Left colon (tissue), 2 donors: ENCODE measurements around the gene GALNT1. TPM values are rescaled to one million over a fixed set of nuclear protein-coding genes. Genes with fewer than 3 reads are reported as not detected.

Experiments
- ATAC-seq: fragments of 200-7000 bp; cut with Tn5 transposase; one replicate; pipeline ENCODE4 v1.9.1; 2020; ENCODE audit warnings: mild to moderate bottlenecking, moderate library complexity
- DNase-seq, 2 donors: peaks; one replicate each; pipeline ENCODE4 v3.0.0-alpha.2; 2020
- intact Hi-C, 2 donors: fragments of 100-400 bp; cut with DNase I in 1 of 2; cut with micrococcal nuclease in 1 of 2; formaldehyde crosslinking; loops; one replicate each; pipeline versions ENCODE4 v1.11.2 to v1.14.0; 2022; cut with DNase I, micrococcal nuclease
- total RNA-seq, 2 donors: library from RNA; stranded (reverse); fragmentation: NEBNext Ultra II Directional; extraction: Animal tissue kit (Norgen Biotek cat#: 25700); gene quantifications; one replicate each; pipeline ENCODE4 v1.2.1, GENCODE V29; 2021
- donor health status: DM: no; HTN: no; CAD: no.
- donor health status: DM: yes; HTN: yes; CAD: no.

The GALNT1 gene
- total RNA-seq, 2 donors from 2014 or later = 121 to 143 TPM

DNA sequence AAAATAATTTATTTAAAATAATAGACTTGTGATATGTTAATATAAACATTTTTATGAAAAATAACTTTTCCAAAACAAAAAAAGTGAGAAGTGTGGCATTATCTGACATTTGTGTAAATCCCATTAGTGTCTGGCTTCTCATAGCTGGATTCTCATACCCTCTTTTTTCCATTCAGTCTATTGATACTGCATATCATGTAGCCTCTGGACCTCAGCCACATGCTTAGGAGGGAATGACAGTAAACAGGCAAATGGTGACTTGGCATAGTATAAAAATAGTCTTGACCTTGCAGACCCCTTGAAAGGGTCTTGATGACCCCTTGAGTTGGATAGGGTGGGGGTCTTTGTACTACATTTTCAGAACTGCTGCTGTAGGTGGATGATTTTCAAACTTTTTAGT, 29.2 kb downstream of the GALNT1 start:
- intact Hi-C loops = no loop called here
- ATAC-seq = no peak
- DNase-seq = no peak

DNA sequence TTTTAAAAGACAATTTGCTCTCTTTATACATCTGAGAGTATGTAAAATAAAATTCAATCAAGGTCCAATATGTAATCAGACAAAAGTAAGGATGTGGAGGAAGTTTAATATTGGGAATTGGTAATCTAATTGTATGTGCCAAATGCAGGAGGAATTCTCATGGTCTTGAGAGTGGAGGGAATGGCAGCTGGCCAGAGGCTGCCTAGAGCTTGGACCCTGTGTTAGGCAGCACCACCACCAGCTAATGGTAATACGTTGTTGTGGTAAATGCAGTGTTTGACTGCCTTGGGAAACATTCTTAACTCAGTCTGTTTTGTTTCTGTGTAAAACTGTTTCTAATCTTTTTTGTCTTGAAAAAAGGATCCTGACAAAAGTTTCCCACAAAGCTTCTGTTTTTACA, 30.0 kb downstream of the GALNT1 start:
- no peak for DNase-seq
- ATAC-seq = no peak
- intact Hi-C loops = no loop called here

DNA sequence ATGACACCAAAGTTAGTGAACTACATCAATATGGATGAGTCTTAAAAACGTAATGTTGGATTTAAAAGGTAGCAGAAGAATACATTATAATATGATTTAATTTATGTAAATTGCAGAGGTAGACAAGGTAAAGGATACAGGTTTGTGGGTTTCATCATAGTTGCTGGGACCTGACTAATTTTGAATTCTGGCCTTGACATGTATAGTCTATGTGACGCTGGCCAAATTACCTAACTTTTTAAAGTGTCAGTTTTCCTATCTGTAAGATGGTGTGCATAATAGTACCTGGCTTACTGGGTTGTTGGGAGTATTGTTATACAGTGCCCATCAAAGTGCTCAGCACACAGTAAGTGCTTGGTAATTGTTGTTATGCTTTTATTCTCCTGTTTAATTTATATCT, 34.5 kb downstream of the GALNT1 start:
- ATAC-seq (no peak), DNase-seq (no peak)
- intact Hi-C loops = no loop called here

DNA sequence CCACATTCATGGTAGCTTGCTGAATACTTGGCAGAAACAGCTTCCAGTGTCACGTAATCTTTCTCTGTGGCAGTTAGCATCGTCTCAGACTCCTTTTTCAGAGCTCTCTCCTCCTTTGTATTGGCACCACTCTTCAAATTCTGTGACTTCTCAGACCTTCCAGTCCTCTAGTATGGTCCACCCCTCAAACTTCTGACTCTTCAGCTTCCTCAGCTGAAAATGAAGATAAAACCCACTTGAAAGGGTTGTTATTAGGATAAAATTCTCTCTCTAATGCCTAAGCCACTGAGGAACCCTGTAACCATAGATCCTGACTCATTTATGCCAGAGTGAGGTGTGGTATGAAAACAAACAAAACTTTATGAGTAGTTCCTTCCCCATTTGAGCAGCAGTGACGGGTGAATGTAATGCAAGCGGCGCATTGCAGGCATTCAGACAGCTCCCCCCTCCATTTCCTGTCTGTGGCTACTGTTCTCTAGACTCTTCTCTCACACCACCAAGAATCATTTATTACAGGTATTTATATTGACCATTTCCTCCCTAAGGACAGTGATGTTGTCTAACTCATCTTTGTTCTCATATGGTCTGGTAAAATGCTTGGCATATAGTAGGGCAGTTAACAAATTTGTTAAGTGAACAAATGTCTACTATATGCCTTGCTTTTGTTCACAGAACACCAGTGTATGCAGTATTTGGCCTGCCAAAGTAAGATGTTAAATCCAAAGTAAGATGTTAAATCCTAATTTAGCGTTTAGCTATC, 35.3 kb downstream of the GALNT1 start:
- ATAC-seq (peak; percentile 92), DNase-seq (peak; percentile 55 to 71)
- intact Hi-C loops = no loop called here

GRCh38 chr18:35617865-35618264, 36.3 kb downstream of the GALNT1 start:
- ATAC-seq (no peak), DNase-seq (no peak)
- intact Hi-C loops = no loop called here

GRCh38 chr18:35618289-35618688, 36.7 kb downstream of the GALNT1 start:
- DNase-seq (no peak), ATAC-seq (no peak)
- intact Hi-C loops = no loop called here

DNA sequence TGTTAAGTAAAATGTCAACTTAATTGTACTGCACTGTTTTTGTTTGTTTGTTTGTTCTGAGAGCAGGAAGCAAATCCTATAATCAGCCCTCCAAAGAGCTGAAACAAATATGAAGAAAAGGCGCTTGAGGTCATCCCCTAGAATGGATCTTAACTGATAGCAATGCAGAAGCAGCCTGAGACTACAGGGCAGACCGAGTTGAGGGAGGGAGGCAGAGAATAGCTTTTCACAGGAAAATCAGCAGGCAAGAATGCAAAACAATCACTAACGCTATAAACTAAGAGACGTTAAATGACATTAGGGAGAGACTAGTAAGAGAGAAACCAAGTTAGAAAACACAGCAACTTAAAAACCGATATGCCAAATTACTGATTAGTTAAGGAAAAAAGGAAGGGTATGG, 37.2 kb downstream of the GALNT1 start:
- ATAC-seq (no peak), DNase-seq (no peak)
- intact Hi-C loops = no loop called here

GRCh38 chr18:35619464-35619863, 37.9 kb downstream of the GALNT1 start:
- no peak for DNase-seq
- intact Hi-C loops = no loop called here
- ATAC-seq = no peak

DNA sequence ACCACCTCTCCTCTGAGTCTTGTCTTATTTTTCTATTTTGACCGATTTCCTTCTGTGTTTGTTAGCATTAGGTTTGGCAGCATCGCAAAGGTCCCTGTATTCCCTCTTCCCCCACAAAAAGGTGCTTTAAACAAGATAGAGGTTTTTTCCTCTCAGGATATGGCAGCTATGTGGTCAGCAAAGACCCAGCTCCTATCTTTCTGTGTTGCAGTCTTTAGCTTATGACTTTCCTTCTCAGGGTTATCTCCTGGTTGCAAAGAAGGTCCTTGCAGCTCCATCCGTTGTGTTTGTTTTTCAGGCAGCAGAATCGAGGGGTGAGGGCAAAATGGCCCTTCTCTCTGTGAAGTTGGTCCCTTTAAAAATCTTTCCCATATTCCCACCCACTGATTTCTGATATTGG, 38.4 kb downstream of the GALNT1 start:
- DNase-seq (no peak), ATAC-seq (no peak)
- intact Hi-C loops = no loop called here

DNA sequence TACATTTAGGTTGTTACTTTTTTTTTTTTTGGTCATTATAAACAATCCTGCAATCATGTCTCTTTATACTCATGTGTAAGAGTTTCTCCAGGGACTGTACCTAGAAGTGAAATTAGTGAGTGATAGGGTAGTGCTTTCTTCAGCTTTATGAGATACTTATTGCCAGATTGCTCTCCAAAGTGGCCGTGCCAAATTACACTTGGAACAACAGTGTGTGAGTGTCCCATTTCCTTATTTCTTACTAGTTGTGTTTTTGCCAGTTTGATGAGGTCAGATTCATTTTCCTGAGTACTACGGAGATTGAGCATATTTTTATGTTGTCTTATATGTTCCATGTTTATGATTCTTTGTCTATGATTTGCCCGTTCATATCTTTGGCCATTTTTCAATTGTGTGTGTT, 39.2 kb downstream of the GALNT1 start:
- DNase-seq = peak; percentile 27 to 53

DNA sequence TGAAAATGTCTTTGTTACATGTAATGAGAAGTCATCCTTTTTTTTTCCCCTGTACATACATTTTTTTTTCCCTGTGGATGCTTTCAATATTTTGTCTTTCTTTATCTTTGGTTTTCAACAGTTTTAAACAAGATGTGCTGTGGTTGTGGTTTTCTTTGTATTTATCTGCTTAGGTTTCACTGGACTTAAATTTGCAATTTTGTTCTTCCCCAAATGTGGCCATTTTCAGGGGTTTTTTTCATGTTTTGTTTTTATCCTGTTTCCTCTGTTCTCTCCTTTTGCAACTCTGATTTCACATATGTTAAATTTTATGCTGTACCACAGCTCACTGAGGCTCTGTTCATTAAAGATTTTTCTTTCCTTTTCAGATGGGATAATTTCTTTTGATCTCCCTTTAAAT, 41.7 kb downstream of the GALNT1 start:
- ATAC-seq = no peak
- intact Hi-C loops = no loop called here

More for the DNA sequence above, 39.2 kb downstream of the GALNT1 start:
- intact Hi-C loops = no loop called here
- ATAC-seq = peak; percentile 83

GRCh38 chr18:35624146-35624545, 42.6 kb downstream of the GALNT1 start:
- no peak for ATAC-seq
- intact Hi-C loops = no loop called here
- DNase-seq = no peak

More for the DNA sequence above, 41.7 kb downstream of the GALNT1 start:
- DNase-seq = no peak

GRCh38 chr18:35625232-35625631, 43.7 kb downstream of the GALNT1 start:
- intact Hi-C loops = no loop called here
- ATAC-seq (no peak), DNase-seq (no peak)

- intact Hi-C loops = no loop called here
- no peak for ATAC-seq
Measured at GRCh38 chr18:35633761-35634160, 52.2 kb downstream of the GALNT1 start.

GRCh38 chr18:35634323-35634722, 52.8 kb downstream of the GALNT1 start:
- ATAC-seq = peak; percentile 34
- intact Hi-C loops = no loop called here
- DNase-seq = no peak

More at GRCh38 chr18:35633761-35634160, 52.2 kb downstream of the GALNT1 start:
- DNase-seq = no peak

GRCh38 chr18:35635170-35635569, 53.6 kb downstream of the GALNT1 start:
- DNase-seq (no peak), ATAC-seq (peak; percentile 34)
- intact Hi-C loops = no loop called here

- ATAC-seq (no peak), DNase-seq (no peak)
- intact Hi-C loops = no loop called here
Measured at GRCh38 chr18:35637227-35637626, 55.7 kb downstream of the GALNT1 start.

- intact Hi-C loops = no loop called here
- ATAC-seq (no peak), DNase-seq (no peak)
Measured at GRCh38 chr18:35639296-35639695, 57.8 kb downstream of the GALNT1 start.

- intact Hi-C loops = no loop called here
- ATAC-seq (no peak), DNase-seq (no peak)
Measured at GRCh38 chr18:35641467-35641866, 59.9 kb downstream of the GALNT1 start.

DNA sequence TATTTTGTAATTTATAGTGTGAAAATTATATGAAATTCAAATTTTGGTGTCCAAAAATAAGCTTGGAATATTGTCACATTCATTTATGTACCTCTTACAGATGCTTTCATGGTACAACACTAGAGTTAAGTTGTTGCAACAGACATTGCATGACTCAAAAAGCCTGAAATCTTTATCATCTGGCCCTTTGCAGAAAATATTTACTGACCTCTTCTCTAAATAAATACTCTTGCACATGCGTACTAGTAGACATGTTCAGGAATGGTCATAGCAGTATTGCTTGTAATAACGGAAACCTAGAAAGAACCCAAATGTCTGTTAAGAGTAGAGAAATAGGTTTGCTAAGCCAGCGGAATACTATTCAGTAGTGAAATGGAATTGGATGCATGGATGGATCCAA, 60.4 kb downstream of the GALNT1 start:
- DNase-seq (no peak), ATAC-seq (no peak)
- intact Hi-C loops = no loop called here

- DNase-seq = no peak
- ATAC-seq = no peak
- intact Hi-C loops = no loop called here
Measured at GRCh38 chr18:35642802-35643201, 61.3 kb downstream of the GALNT1 start.
